Retinal pigment epithelial cell (primary cell): ENCODE results near the gene HARS1.
A peak's percentile ranks its signal among the peaks of the same experiment; 100 is the strongest.
"Not testable (repeated sequence)": the region's sequence is repeated elsewhere in the genome, so short reads cannot be mapped to it uniquely, and the experiment has no call there.

Source experiments
- DNase-seq: peaks from one replicate; pipeline ENCODE4 v3.0.0-alpha.2; 2010; ENCODE audit warnings: low read depth
- H3K4me3 ChIP-seq: 2 replicates; pipeline ENCODE4 v1.5.1; 2011; ENCODE audit warnings: mild to moderate bottlenecking, low read length, control low read depth, moderate library complexity
- TF ChIP-seq, protein P1 (sequence below): conservative IDR thresholded peaks from 2 replicates; pipeline ENCODE4 v1.5.1; 2011; ENCODE audit warnings: low read depth, low read length, control low read depth, inconsistent platforms

Gene HARS1

GRCh38 chr5:140658870-140659269 lies 32.3 kb downstream of the HARS1 start:
- no peak for DNase-seq
- TF ChIP-seq, protein P1, sequence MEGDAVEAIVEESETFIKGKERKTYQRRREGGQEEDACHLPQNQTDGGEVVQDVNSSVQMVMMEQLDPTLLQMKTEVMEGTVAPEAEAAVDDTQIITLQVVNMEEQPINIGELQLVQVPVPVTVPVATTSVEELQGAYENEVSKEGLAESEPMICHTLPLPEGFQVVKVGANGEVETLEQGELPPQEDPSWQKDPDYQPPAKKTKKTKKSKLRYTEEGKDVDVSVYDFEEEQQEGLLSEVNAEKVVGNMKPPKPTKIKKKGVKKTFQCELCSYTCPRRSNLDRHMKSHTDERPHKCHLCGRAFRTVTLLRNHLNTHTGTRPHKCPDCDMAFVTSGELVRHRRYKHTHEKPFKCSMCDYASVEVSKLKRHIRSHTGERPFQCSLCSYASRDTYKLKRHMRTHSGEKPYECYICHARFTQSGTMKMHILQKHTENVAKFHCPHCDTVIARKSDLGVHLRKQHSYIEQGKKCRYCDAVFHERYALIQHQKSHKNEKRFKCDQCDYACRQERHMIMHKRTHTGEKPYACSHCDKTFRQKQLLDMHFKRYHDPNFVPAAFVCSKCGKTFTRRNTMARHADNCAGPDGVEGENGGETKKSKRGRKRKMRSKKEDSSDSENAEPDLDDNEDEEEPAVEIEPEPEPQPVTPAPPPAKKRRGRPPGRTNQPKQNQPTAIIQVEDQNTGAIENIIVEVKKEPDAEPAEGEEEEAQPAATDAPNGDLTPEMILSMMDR, result no peak
- no peak overlapping the region for H3K4me3 ChIP-seq

GRCh38 chr5:140647042-140647419 lies 44.1 kb downstream of the HARS1 start:
- no peak for DNase-seq
- peak overlapping the region; percentile 96 for H3K4me3 ChIP-seq
- TF ChIP-seq, protein P1, result no peak

- TF ChIP-seq, protein P1, result no peak
- DNase-seq, result no peak
- H3K4me3 ChIP-seq, result no peak overlapping the region
Measured at GRCh38 chr5:140642718-140643117, 48.5 kb downstream of the HARS1 start.

GRCh38 chr5:140641716-140642115 lies 49.5 kb downstream of the HARS1 start:
- TF ChIP-seq, protein P1, result no peak
- no peak for DNase-seq

GRCh38 chr5:140639148-140639981 lies 51.8 kb downstream of the HARS1 start, which contains the start of gene TMCO6:
TMCO6 (plus strand) TSS chr5:140639451; CDS start chr5:140639528, 77 bp downstream.
- H3K4me3 ChIP-seq, result peak within 1 kb of the TSS; percentile 71
- TF ChIP-seq, protein P1, result peak; percentile 57
- DNase-seq, result peak; percentile 71

More at GRCh38 chr5:140641716-140642115, 49.5 kb downstream of the HARS1 start:
- no peak overlapping the region for H3K4me3 ChIP-seq

- peak overlapping the region; percentile 71 for H3K4me3 ChIP-seq
- not testable (repeated sequence) for DNase-seq
Measured at GRCh38 chr5:140638898-140639147, 52.3 kb downstream of the HARS1 start.

DNA sequence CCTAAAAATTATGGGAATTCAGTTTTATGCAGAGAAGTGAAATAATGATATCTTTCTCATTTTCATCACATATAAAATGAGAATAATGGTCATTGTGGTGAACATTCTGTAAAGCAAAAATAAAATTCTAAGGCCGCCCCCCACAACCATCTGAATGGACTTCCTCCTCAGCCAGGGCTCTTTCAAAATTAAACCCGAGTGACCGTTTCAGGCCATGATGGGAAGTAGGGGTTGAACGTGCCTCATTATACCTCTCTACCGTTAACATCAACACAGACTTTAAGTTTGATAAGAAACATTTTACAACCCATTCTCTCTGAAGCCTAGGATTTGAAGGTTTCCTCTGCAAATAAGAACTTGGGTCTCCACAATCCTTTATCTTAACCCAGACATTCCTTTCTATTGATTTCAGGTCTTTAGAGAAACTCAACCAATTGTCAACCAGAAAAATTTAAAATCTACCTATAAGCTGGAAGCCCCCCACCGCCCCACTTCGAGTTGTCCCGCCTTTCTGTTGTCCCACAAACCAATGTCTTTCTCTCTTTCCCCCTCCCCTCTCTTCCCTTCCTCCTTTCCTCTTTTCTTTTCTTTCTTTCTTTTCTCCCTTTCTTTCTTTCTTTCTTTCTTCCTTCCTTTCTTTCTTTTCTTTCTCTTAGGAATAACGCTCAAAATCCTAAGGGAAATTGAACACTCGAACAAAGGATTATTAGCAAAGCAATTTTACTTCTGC lies 53.6 kb downstream of the HARS1 start:
- DNase-seq, result no peak

More for the DNA sequence above, 53.6 kb downstream of the HARS1 start:
- TF ChIP-seq, protein P1, result no peak
- H3K4me3 ChIP-seq, result no peak overlapping the region
